ENCODE data around the gene EXOC4.

GRCh38 chr7:133452577-133452976, 199.7 kb downstream of the EXOC4 start:
- TF ChIP-seq CTCF (IDR thresholded peaks at IDR 0.05; ENCODE audit: low read length) (no peak), EZH2 (IDR thresholded peaks at IDR 0.05; ENCODE audit: borderline replicate concordance, low read length) (no peak)

All from OCI-LY1 (cell line).